IMR-90 (cell line): ENCODE measurements around the gene CDC42BPG. TPM values are rescaled to one million over a fixed set of nuclear protein-coding genes. Genes with fewer than 3 reads are reported as not detected.

Source experiments
- ATAC-seq: fragments of 200-7000 bp; cut with Tn5 transposase; 2 replicates; pipeline ENCODE4 v1.9.1; 2020; ENCODE audit warnings: low read depth, mild to moderate bottlenecking, moderate library complexity
- BruUV-seq: library from RNA; stranded (reverse); fragments of 400-500 nt; replicated peaks from 2 replicates; lab custom pipeline; 2021; lab: Mats Ljungman, UMichigan
- CTCF ChIA-PET: fragments of 300-600 bp; formaldehyde crosslinking; extraction: SDS; loops from one replicate; lab custom pipeline; 2021; ENCODE audit warnings: antibody characterized with exemption; lab: Yijun Ruan, JAX
- POLR2A ChIA-PET: fragments of 300-600 bp; sonication (Branson Sonifier 250); formaldehyde crosslinking; loops from one replicate; lab custom pipeline; 2022; ENCODE audit warnings: antibody characterized with exemption; ENCODE audit not compliant: unreplicated experiment; lab: Charles Lee
- DNase-seq: peaks from one replicate; pipeline ENCODE4 v3.0.0; 2013
- H2AFZ ChIP-seq: replicated peaks from 2 replicates; pipeline ENCODE3; 2013; ENCODE audit warnings: low read length, mild to moderate bottlenecking; ENCODE audit not compliant: poor library complexity
- H2AK5ac ChIP-seq: 2 replicates; pipeline ENCODE4 v1.6.1; 2013; ENCODE audit warnings: low read depth, low read length, inconsistent platforms
- H2AK9ac ChIP-seq: replicated peaks from 2 replicates; pipeline ENCODE3; 2013; ENCODE audit warnings: mild to moderate bottlenecking, low read depth, low read length, moderate library complexity; ENCODE audit not compliant: poor library complexity
- H2BK120ac ChIP-seq: 2 replicates; pipeline ENCODE4 v1.6.1; 2013; ENCODE audit warnings: low read depth, low read length, inconsistent platforms
- H2BK15ac ChIP-seq: 3 replicates; pipeline ENCODE4 v1.6.1; 2013; ENCODE audit warnings: low read depth, low read length, inconsistent platforms
- H2BK20ac ChIP-seq: 2 replicates; pipeline ENCODE4 v1.6.1; 2013; ENCODE audit warnings: low read depth, mild to moderate bottlenecking, inconsistent platforms, low read length, moderate library complexity
- H2BK5ac ChIP-seq: 2 replicates; pipeline ENCODE4 v1.6.1; 2013; ENCODE audit warnings: mild to moderate bottlenecking, low read depth, low read length, inconsistent platforms; ENCODE audit not compliant: poor library complexity, severe bottlenecking
- H3K14ac ChIP-seq: replicated peaks from 2 replicates; pipeline ENCODE4 v1.6.1; 2013; ENCODE audit warnings: low read depth, low read length, inconsistent platforms
- H3K18ac ChIP-seq: 2 replicates; pipeline ENCODE4 v1.6.1; 2013; ENCODE audit warnings: low read depth, low read length, control low read depth
- H3K23ac ChIP-seq: 2 replicates; pipeline ENCODE4 v1.6.1; 2013; ENCODE audit warnings: low read depth, low read length, inconsistent platforms
- H3K27ac ChIP-seq: 2 replicates; pipeline ENCODE4 v1.5.1; 2013; ENCODE audit warnings: mild to moderate bottlenecking, control low read depth, low read length; ENCODE audit not compliant: insufficient read depth
- H3K27me3 ChIP-seq: 2 replicates; pipeline ENCODE4 v1.6.1; 2013; ENCODE audit warnings: low read length; ENCODE audit not compliant: control insufficient read depth, insufficient read depth
- H3K36me3 ChIP-seq: 2 replicates; pipeline ENCODE4 v1.6.1; 2013; ENCODE audit warnings: low read length, mixed read lengths; ENCODE audit not compliant: control insufficient read depth, insufficient read depth
- H3K4ac ChIP-seq: 2 replicates; pipeline ENCODE4 v1.6.1; 2013; ENCODE audit warnings: low read depth, low read length, inconsistent platforms
- H3K4me1 ChIP-seq: 2 replicates; pipeline ENCODE4 v1.6.1; 2013; ENCODE audit warnings: low read length, mixed read lengths; ENCODE audit not compliant: control insufficient read depth, insufficient read depth
- H3K4me2 ChIP-seq: 2 replicates; pipeline ENCODE4 v1.6.1; 2013; ENCODE audit warnings: low read depth, mild to moderate bottlenecking, control low read depth, low read length, moderate library complexity
- H3K4me3 ChIP-seq: 2 replicates; pipeline ENCODE4 v1.5.1; 2013; ENCODE audit warnings: low read depth, mild to moderate bottlenecking, control low read depth, low read length, moderate library complexity; ENCODE audit not compliant: insufficient read depth
- H3K56ac ChIP-seq: 2 replicates; pipeline ENCODE4 v1.6.1; 2013; ENCODE audit warnings: low read length, inconsistent platforms; ENCODE audit not compliant: insufficient read depth; ENCODE audit errors: extremely low read depth
- H3K79me1 ChIP-seq, 2 experiments: 2 replicates each; pipeline ENCODE4 v1.6.1; 2013; ENCODE audit warnings: low read length in 2 of 2, inconsistent platforms in 1 of 2, low read depth in 1 of 2
- H3K9ac ChIP-seq: 2 replicates; pipeline ENCODE4 v1.6.1; 2013; ENCODE audit warnings: low read depth, low read length, control low read depth
- H3K9me1 ChIP-seq: 2 replicates; pipeline ENCODE4 v1.6.1; 2013; ENCODE audit warnings: low read length, inconsistent platforms; ENCODE audit not compliant: insufficient read depth
- H3K9me3 ChIP-seq: 2 replicates; pipeline ENCODE4 v1.6.1; 2013; ENCODE audit warnings: low read length; ENCODE audit not compliant: control insufficient read depth, insufficient read depth
- H4K20me1 ChIP-seq: 2 replicates; pipeline ENCODE4 v1.6.1; 2013; ENCODE audit warnings: low read length, inconsistent platforms; ENCODE audit not compliant: insufficient read depth
- H4K5ac ChIP-seq: 2 replicates; pipeline ENCODE4 v1.6.1; 2013; ENCODE audit warnings: mild to moderate bottlenecking, low read depth, low read length, control low read depth
- H4K8ac ChIP-seq, 2 experiments: 2 replicates each; pipeline ENCODE4 v1.6.1; 2013; ENCODE audit warnings: low read depth in 2 of 2, low read length in 2 of 2, control low read depth in 1 of 2, inconsistent platforms in 1 of 2
- H4K91ac ChIP-seq: 2 replicates; pipeline ENCODE4 v1.6.1; 2013; ENCODE audit warnings: low read depth, low read length, inconsistent platforms; ENCODE audit not compliant: insufficient read depth
- CEBPB ChIP-seq: IDR thresholded peaks from 2 replicates; pipeline ENCODE4 v1.6.1; 2012; ENCODE audit warnings: low read depth, low read length, improper control_type of control experiment
- CHD1 ChIP-seq: IDR thresholded peaks from 2 replicates; pipeline ENCODE4 v1.6.1; 2012; ENCODE audit warnings: low read depth, low read length, improper control_type of control experiment
- CTCF ChIP-seq: conservative IDR thresholded peaks from 2 replicates; pipeline ENCODE4 v1.5.1; 2012; ENCODE audit warnings: mild to moderate bottlenecking, low read depth, low read length, improper control_type of control experiment
- ELK1 ChIP-seq: fragments of 150-350 bp; IDR thresholded peaks from 2 replicates; pipeline ENCODE4 v1.6.1; 2016; ENCODE audit warnings: low read depth, mild to moderate bottlenecking, low read length, moderate library complexity, borderline replicate concordance
- FOS ChIP-seq: fragments of 150-350 bp; IDR thresholded peaks from 2 replicates; pipeline ENCODE4 v1.6.1; 2016; ENCODE audit warnings: low read depth, low read length
- MAFK ChIP-seq: IDR thresholded peaks from 2 replicates; pipeline ENCODE4 v1.6.1; 2012; ENCODE audit warnings: low read depth, low read length, improper control_type of control experiment
- MAZ ChIP-seq: IDR thresholded peaks from 2 replicates; pipeline ENCODE4 v1.6.1; 2012; ENCODE audit warnings: low read depth, mild to moderate bottlenecking, low read length, improper control_type of control experiment, moderate library complexity, borderline replicate concordance
- MXI1 ChIP-seq: IDR thresholded peaks from 2 replicates; pipeline ENCODE4 v1.6.1; 2012; ENCODE audit warnings: low read depth, mild to moderate bottlenecking, low read length, moderate library complexity, borderline replicate concordance
- NFE2L2 ChIP-seq: fragments of 150-350 bp; IDR thresholded peaks from 2 replicates; pipeline ENCODE4 v1.6.1; 2016; ENCODE audit warnings: low read depth, mild to moderate bottlenecking, low read length
- POLR2A ChIP-seq: IDR thresholded peaks from 2 replicates; pipeline ENCODE4 v1.6.1; 2012; ENCODE audit warnings: mild to moderate bottlenecking, low read depth, low read length
- RAD21 ChIP-seq: IDR thresholded peaks from 2 replicates; pipeline ENCODE4 v1.6.1; 2012; ENCODE audit warnings: low read length, improper control_type of control experiment
- RFX5 ChIP-seq: IDR thresholded peaks from 2 replicates; pipeline ENCODE4 v1.8.0; 2012; ENCODE audit warnings: low read depth, mild to moderate bottlenecking, low read length, moderate library complexity
- WGBS, 2 experiments: methylation state at CpG; one replicate each; pipeline versions ENCODE4 v1.1.5 to v1.1.7; 2013; ENCODE audit warnings: missing lambda C conversion rate in 2 of 2; ENCODE audit not compliant: insufficient read length in 1 of 2; ENCODE audit errors: extremely low coverage in 2 of 2; 5-methylcytosine and 5-hydroxymethylcytosine counted together
- dilution Hi-C: fragments of 300-500 bp; cut with HindIII; formaldehyde crosslinking; loops from one replicate; pipeline ENCODE4 v1.14.3; 2018; ENCODE audit warnings: low sequenced_read_pairs; ENCODE audit not compliant: unreplicated experiment
- in situ Hi-C: fragments of 300-500 bp; cut with MboI; formaldehyde crosslinking; loops from 3 replicates; pipeline ENCODE4 v1.14.3; 2019; ENCODE audit warnings: low sequenced_read_pairs, inconsistent platforms, mixed read lengths
- intact Hi-C: fragments of 100-400 bp; cut with micrococcal nuclease; formaldehyde crosslinking; loops from 2 replicates; pipeline ENCODE4 v1.10.0; 2022
- polyA plus RNA-seq, 3 experiments: library from polyadenylated mRNA; depleted of rRNA; stranded (reverse); fragments of >200 nt; gene quantifications; 2 replicates each; pipeline ENCODE4 v1.2.3, GENCODE V29; 2012; ENCODE audit warnings: low replicate concordance in 1 of 3
- total RNA-seq: library from RNA; depleted of rRNA; stranded (reverse); fragments of >200 nt; gene quantifications from 2 replicates; pipeline ENCODE4 v1.2.3, GENCODE V29; 2012
- TF ChIP-seq, protein P1 (sequence below): fragments of 150-350 bp; IDR thresholded peaks from 2 replicates; pipeline ENCODE4 v1.6.1; 2017; ENCODE audit warnings: mild to moderate bottlenecking, antibody characterized with exemption, low read length, low read depth

CDC42BPG gene
- total and polyA plus RNA-seq, 2 of the 4 experiments (the other 2 are of a cell fraction), result under 0.01 to 0.12 TPM

- peaks cover 19% of the 10 kb centered on the region for H3K36me3 ChIP-seq
- H2AFZ ChIP-seq, result peak within 1 kb of the TSS; percentile 86
- CTCF ChIA-PET, result interaction anchor here (0.7 to 1.3 kb wide), 2 partner anchors 9 to 91 kb away, joined by 3 to 4 read pairs; no protein-coding TSS in a partner anchor
- H3K9me1 ChIP-seq, result no peaks in the 10 kb centered on the region; the same call in 1 of the 2 replicates
- no peak within 1 kb of the TSS for H2BK20ac ChIP-seq
- H3K27ac ChIP-seq, result peak within 1 kb of the TSS; percentile 94
- peaks cover 2% of the 10 kb centered on the region; the same call in 1 of the 2 replicates for H3K4me1 ChIP-seq
- H3K4me3 ChIP-seq, result peak within 1 kb of the TSS; percentile 94
- BruUV-seq, result no TSS peak
- in situ Hi-C loops (no loop called here), intact Hi-C loops (loop anchor here (2.0 kb wide), 1 partner anchor 24 kb away; the partner anchor contains the start of gene MAP4K2), dilution Hi-C loops (no loop called here)
- peak within 1 kb of the TSS; percentile 87 for H2BK5ac ChIP-seq
- peaks cover 7 to 40% of the 10 kb centered on the region in 2 experiments for H3K79me1 ChIP-seq
- peak within 1 kb of the TSS; percentile 87 for H4K5ac ChIP-seq
- peak within 1 kb of the TSS; percentile 81 for H3K4ac ChIP-seq
- peak within 1 kb of the TSS; percentile 98 for H3K4me2 ChIP-seq
- peak within 1 kb of the TSS; percentile 13; the same call in 1 of the 2 replicates for H2BK120ac ChIP-seq
- no peaks in the 10 kb centered on the region for H3K9me3 ChIP-seq
- peak within 1 kb of the TSS; percentile 95 for H2AK9ac ChIP-seq
- H4K20me1 ChIP-seq, result peaks cover 38% of the 10 kb centered on the region
- peak within 1 kb of the TSS; percentile 67; the same call in 1 of the 2 replicates for H3K23ac ChIP-seq
- H3K9ac ChIP-seq, result peak within 1 kb of the TSS; percentile 84
- H3K56ac ChIP-seq, result peak within 1 kb of the TSS; percentile 46; the same call in 1 of the 2 replicates
- DNase-seq, result peak; percentile 100
- peak within 1 kb of the TSS; percentile 26 for H3K18ac ChIP-seq
- H3K27me3 ChIP-seq, result no peaks in the 10 kb centered on the region
- peak; percentile 88 for ATAC-seq
- POLR2A ChIA-PET, result interaction anchor here (0.5 to 0.6 kb wide), 2 partner anchors 794 to 1109 kb away, joined by 3 to 5 read pairs; partner anchors contain the start of genes FAM89B and FIBP
- peak within 1 kb of the TSS; percentile 75 to 92 for H4K8ac ChIP-seq
- peak within 1 kb of the TSS; percentile 83 for H3K14ac ChIP-seq
- peak within 1 kb of the TSS; percentile 91 for H2AK5ac ChIP-seq
- no CpG with 5 or more reads among the region's 80 CpGs for WGBS, 2 experiments
- no peak within 1 kb of the TSS; the same call in 2 of the 3 replicates for H2BK15ac ChIP-seq
- peak within 1 kb of the TSS; percentile 75 for H4K91ac ChIP-seq
- TF ChIP-seq RAD21, result no peak
- TF ChIP-seq POLR2A, result peak; percentile 84
- no peak for TF ChIP-seq MAFK
- TF ChIP-seq, protein P1, sequence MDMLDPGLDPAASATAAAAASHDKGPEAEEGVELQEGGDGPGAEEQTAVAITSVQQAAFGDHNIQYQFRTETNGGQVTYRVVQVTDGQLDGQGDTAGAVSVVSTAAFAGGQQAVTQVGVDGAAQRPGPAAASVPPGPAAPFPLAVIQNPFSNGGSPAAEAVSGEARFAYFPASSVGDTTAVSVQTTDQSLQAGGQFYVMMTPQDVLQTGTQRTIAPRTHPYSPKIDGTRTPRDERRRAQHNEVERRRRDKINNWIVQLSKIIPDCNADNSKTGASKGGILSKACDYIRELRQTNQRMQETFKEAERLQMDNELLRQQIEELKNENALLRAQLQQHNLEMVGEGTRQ, result no peak
- peak; percentile 100 for TF ChIP-seq MAZ
- peak; percentile 0; the same call in 1 of the 2 replicates for TF ChIP-seq MXI1
- TF ChIP-seq CTCF, result peak; percentile 20; the same call in 1 of the 2 replicates
- TF ChIP-seq CHD1, result no peak
- peak; percentile 57; the same call in 1 of the 2 replicates for TF ChIP-seq RFX5
- no peak for TF ChIP-seq FOS
- TF ChIP-seq NFE2L2, result no peak
- TF ChIP-seq CEBPB, result no peak
- TF ChIP-seq ELK1, result no peak
These were observed 65.8 kb downstream of the CDC42BPG start, which contains the start of gene SF1 for GRCh38 chr11:64778473-64779298. TSS of gene SF1 (minus strand) at chr11:64778542. CDS start at chr11:64778392, 150 bp downstream.
